Neural progenitor cell (in vitro differentiated cells): ENCODE results near the gene RAB9A. TPM values are rescaled to one million over a fixed set of nuclear protein-coding genes. Genes with fewer than 3 reads are reported as not detected.
"Not testable (repeated sequence)": the region's sequence is repeated elsewhere in the genome, so short reads cannot be mapped to it uniquely, and the experiment has no call there.

Experiments
- DNase-seq: peaks from one replicate; pipeline ENCODE4 v3.0.0-alpha.2; 2016; ENCODE audit warnings: low spot score
- H2AFZ ChIP-seq: fragments of 200-600 bp; sonication (generic); replicated peaks from 2 replicates; pipeline ENCODE4 v1.6.1; 2016; ENCODE audit warnings: antibody characterized with exemption
- H3F3A ChIP-seq: fragments of 200-600 bp; sonication (generic); 2 replicates; pipeline ENCODE4 v1.6.1; 2016; ENCODE audit warnings: antibody characterized with exemption, low read depth
- H3K27ac ChIP-seq: fragments of 200-600 bp; sonication (generic); 2 replicates; pipeline ENCODE4 v1.5.1; 2016; ENCODE audit warnings: mild to moderate bottlenecking
- H3K27me3 ChIP-seq: fragments of 200-600 bp; sonication (generic); 2 replicates; pipeline ENCODE4 v1.6.1; 2016; ENCODE audit warnings: mild to moderate bottlenecking, moderate library complexity
- H3K36me3 ChIP-seq: fragments of 200-600 bp; sonication (generic); 2 replicates; pipeline ENCODE4 v1.5.1; 2016
- H3K4me1 ChIP-seq: fragments of 200-600 bp; sonication (generic); 2 replicates; pipeline ENCODE4 v1.6.1; 2016; ENCODE audit warnings: mixed run types
- H3K4me2 ChIP-seq: fragments of 200-600 bp; sonication (generic); 2 replicates; pipeline ENCODE4 v1.6.1; 2016
- H3K4me3 ChIP-seq: fragments of 200-600 bp; sonication (generic); 2 replicates; pipeline ENCODE4 v1.5.1; 2016
- H3K79me2 ChIP-seq: fragments of 200-600 bp; sonication (generic); 2 replicates; pipeline ENCODE4 v1.6.1; 2016; ENCODE audit warnings: low read depth
- H3K9ac ChIP-seq: fragments of 200-600 bp; sonication (generic); 2 replicates; pipeline ENCODE4 v1.6.1; 2016
- H3K9me3 ChIP-seq: fragments of 200-600 bp; sonication (generic); 2 replicates; pipeline ENCODE4 v1.5.1; 2016; ENCODE audit warnings: low read depth
- H4K20me1 ChIP-seq: fragments of 200-600 bp; sonication (generic); 2 replicates; pipeline ENCODE4 v1.6.1; 2016; ENCODE audit warnings: low read depth
- H3K27ac Mint-ChIP-seq: 3 replicates; pipeline ENCODE4 v1.8.0; 2021; ENCODE audit warnings: mixed read lengths
- H3K27me3 Mint-ChIP-seq: 2 replicates; pipeline ENCODE4 v1.8.0; 2022; ENCODE audit warnings: low read depth, mild to moderate bottlenecking, inconsistent platforms, moderate library complexity, mixed read lengths; ENCODE audit not compliant: insufficient read depth
- H3K36me3 Mint-ChIP-seq: 3 replicates; pipeline ENCODE4 v1.8.0; 2021; ENCODE audit warnings: mixed read lengths
- H3K4me1 Mint-ChIP-seq: 3 replicates; pipeline ENCODE4 v1.8.0; 2021; ENCODE audit warnings: mixed read lengths
- H3K4me3 Mint-ChIP-seq: 3 replicates; pipeline ENCODE4 v1.8.0; 2021; ENCODE audit warnings: mild to moderate bottlenecking, moderate library complexity, mixed read lengths
- H3K9me3 Mint-ChIP-seq: 3 replicates; pipeline ENCODE4 v1.8.0; 2020; ENCODE audit warnings: mixed read lengths
- EZH2 ChIP-seq: fragments of 200-600 bp; sonication (generic); IDR thresholded peaks from 2 replicates; pipeline ENCODE4 v1.6.1; 2017; ENCODE audit warnings: antibody characterized with exemption, mild to moderate bottlenecking, moderate library complexity
- EZH2phosphoT487 ChIP-seq: fragments of 200-600 bp; sonication (generic); IDR thresholded peaks from 2 replicates; pipeline ENCODE4 v1.6.1; 2017; ENCODE audit warnings: antibody characterized with exemption
- total RNA-seq: library from RNA; depleted of rRNA; stranded (reverse); fragments of >200 nt; gene quantifications from 2 replicates; pipeline ENCODE4 v1.2.3, GENCODE V29; 2015; ENCODE audit warnings: low replicate concordance
- TF ChIP-seq, protein P1 (sequence below): fragments of 200-600 bp; sonication (generic); IDR thresholded peaks from 2 replicates; pipeline ENCODE4 v1.5.1; 2017; ENCODE audit warnings: antibody characterized with exemption, mild to moderate bottlenecking

Gene RAB9A, protein sequence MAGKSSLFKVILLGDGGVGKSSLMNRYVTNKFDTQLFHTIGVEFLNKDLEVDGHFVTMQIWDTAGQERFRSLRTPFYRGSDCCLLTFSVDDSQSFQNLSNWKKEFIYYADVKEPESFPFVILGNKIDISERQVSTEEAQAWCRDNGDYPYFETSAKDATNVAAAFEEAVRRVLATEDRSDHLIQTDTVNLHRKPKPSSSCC
- 27.9 and 30.5 TPM in 2 replicates for total RNA-seq

DNA sequence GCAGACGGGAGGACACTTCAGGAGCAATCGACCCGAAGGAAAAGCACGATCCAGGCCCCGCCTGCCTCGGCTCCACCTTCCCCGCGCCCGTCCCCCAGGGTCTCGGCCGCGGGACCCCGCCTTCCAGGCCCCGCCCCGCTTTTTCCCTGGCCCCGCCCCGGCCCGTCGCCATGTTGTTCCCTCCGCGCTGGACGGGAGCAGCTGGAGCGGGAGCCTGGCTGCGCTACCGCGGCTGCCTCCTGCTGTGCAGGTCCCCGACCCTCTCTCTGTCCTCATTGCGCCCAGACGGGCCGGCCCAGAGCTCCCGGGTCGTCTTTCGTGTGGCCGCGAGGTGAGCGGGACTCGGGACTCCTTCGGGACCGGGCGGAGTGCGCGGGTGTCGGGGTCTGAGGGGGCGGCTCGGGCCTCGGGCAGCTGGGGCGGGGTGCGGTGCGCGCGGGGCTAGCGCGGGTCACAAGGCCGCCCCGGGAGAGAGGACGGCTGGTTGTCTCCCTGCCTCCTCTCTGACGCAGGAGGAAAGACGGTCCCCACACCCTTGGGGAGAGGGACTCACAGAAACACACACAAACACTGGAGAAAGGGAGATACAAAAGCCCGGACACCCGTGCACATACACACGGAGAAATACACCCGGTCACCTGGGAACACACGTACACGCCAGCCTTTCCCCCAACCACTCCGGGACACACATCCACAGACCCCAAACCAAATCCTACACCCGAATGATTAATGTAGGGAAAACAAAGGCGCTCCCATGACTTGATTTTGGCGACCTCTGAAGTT is at the start of gene RAB9A:
RAB9A (plus strand) TSS at position 171 of the 783 bp plus-strand sequence. CDS start 19,619 bp downstream, outside the sequence.
- peak; percentile 86 for DNase-seq
- no peak within 1 kb of the TSS for H3K27ac ChIP-seq
- Mint-ChIP-seq H3K27ac (peak within 1 kb of the TSS; percentile 85), H3K9me3 (no peaks in the 10 kb centered on the region), H3K4me1 (peaks cover 25% of the 10 kb centered on the region), H3K27me3 (no peaks in the 10 kb centered on the region), H3K36me3 (peaks cover 1% of the 10 kb centered on the region), H3K4me3 (peak within 1 kb of the TSS; percentile 95)
- peak within 1 kb of the TSS; percentile 46 for H3K9ac ChIP-seq
- peak within 1 kb of the TSS; percentile 78 for H2AFZ ChIP-seq
- no peaks in the 10 kb centered on the region for H3K9me3 ChIP-seq
- peak within 1 kb of the TSS; percentile 74 for H3K4me3 ChIP-seq
- peaks cover 51% of the 10 kb centered on the region for H3K79me2 ChIP-seq
- no peaks in the 10 kb centered on the region for H3K36me3 ChIP-seq
- peaks cover 32% of the 10 kb centered on the region for H4K20me1 ChIP-seq
- H3F3A ChIP-seq, result no peaks in the 10 kb centered on the region
- TF ChIP-seq EZH2 (no peak), EZH2phosphoT487 (no peak)
- TF ChIP-seq, protein P1, sequence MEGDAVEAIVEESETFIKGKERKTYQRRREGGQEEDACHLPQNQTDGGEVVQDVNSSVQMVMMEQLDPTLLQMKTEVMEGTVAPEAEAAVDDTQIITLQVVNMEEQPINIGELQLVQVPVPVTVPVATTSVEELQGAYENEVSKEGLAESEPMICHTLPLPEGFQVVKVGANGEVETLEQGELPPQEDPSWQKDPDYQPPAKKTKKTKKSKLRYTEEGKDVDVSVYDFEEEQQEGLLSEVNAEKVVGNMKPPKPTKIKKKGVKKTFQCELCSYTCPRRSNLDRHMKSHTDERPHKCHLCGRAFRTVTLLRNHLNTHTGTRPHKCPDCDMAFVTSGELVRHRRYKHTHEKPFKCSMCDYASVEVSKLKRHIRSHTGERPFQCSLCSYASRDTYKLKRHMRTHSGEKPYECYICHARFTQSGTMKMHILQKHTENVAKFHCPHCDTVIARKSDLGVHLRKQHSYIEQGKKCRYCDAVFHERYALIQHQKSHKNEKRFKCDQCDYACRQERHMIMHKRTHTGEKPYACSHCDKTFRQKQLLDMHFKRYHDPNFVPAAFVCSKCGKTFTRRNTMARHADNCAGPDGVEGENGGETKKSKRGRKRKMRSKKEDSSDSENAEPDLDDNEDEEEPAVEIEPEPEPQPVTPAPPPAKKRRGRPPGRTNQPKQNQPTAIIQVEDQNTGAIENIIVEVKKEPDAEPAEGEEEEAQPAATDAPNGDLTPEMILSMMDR, result no peak
- H3K27me3 ChIP-seq, result peaks cover 19% of the 10 kb centered on the region
- H3K4me2 ChIP-seq, result peak within 1 kb of the TSS; percentile 76
- H3K4me1 ChIP-seq, result peaks cover 9% of the 10 kb centered on the region

DNA sequence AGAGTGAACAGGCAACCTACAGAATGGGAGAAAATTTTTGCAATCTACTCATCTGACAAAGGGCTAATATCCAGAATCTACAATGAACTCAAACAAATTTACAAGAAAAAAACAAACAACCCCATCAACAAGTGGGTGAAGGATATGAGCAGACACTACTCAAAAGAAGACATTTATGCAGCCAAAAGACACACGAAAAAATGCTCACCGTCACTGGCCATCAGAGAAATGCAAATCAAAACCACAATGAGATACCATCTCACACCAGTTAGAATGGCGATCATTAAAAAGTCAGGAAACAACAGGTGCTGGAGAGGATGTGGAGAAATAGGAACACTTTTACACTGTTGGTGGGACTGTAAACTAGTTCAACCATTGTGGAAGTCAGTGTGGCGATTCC is 47.2 kb upstream of the RAB9A start:
- H3K27me3 Mint-ChIP-seq, H3K4me1 Mint-ChIP-seq: not testable (repeated sequence)

DNA sequence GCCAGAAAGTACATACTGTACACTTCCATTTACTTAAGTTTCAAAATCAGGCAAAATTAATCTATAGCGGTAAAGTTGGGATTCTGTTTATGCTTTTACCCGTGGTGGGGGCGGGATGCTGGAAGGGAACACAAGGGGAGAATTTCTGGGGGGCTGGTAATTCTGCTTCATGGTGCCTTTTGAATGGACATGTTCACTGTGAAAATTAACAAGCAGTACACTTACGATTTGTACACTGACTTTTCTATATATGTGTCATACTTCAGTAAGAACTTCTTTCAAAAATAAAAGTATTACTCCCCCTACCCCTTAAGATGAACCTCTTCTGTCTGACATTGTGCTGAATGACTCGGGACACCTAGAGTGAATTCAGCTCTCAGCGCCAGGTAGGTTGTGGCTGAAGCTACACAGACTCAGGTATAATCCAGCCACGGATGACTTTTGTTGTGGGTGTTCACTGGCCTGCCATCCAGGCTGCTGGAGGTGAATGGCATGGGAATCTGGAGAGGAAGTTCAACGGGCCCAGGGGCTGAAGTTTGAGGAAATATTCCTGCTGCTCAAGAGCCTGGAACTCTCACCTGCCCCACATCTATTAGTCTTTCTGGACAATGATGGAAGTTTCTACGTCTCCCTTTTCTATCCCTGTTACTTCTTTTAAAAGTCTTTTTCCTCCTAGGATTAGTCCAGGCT is 43.3 kb upstream of the RAB9A start:
- Mint-ChIP-seq H3K9me3 (peaks cover 3% of the 10 kb centered on the region), H3K27me3 (peaks cover 4% of the 10 kb centered on the region), H3K36me3 (no peaks in the 10 kb centered on the region), H3K4me3 (no peak overlapping the region), H3K4me1 (peaks cover 8% of the 10 kb centered on the region), H3K27ac (no peak overlapping the region)
- Histone ChIP-seq H3F3A (no peaks in the 10 kb centered on the region), H4K20me1 (no peaks in the 10 kb centered on the region), H3K4me3 (no peak overlapping the region), H2AFZ (peak overlapping the region; percentile 74), H3K27ac (no peak overlapping the region), H3K4me1 (no peaks in the 10 kb centered on the region), H3K36me3 (no peaks in the 10 kb centered on the region), H3K27me3 (no peaks in the 10 kb centered on the region), H3K4me2 (no peak overlapping the region), H3K79me2 (no peaks in the 10 kb centered on the region), H3K9me3 (no peaks in the 10 kb centered on the region), H3K9ac (no peak overlapping the region)
- DNase-seq, result no peak
- TF ChIP-seq, protein P1, result no peak
- TF ChIP-seq EZH2phosphoT487 (no peak), EZH2 (no peak)

More for the DNA sequence above, 47.2 kb upstream of the RAB9A start:
- H3K36me3 ChIP-seq, DNase-seq, H3K9ac ChIP-seq, H3K36me3 Mint-ChIP-seq, H3K4me3 Mint-ChIP-seq, H4K20me1 ChIP-seq, H3K4me1 ChIP-seq, H2AFZ ChIP-seq, H3K79me2 ChIP-seq, H3K27ac ChIP-seq, H3K9me3 ChIP-seq, H3F3A ChIP-seq, H3K4me3 ChIP-seq, H3K27me3 ChIP-seq, H3K27ac Mint-ChIP-seq, H3K4me2 ChIP-seq: not testable (repeated sequence)
- H3K9me3 Mint-ChIP-seq, result peaks cover 14% of the 10 kb centered on the region
